Measurements from ENCODE around the gene HLA-DOB.
"Not testable (repeated sequence)": the region's sequence is repeated elsewhere in the genome, so short reads cannot be mapped to it uniquely, and the experiment has no call there.

HLA-DOB gene

GRCh38 chr6:32799740-32800139 lies 17.1 kb downstream of the HLA-DOB start:
- Histone ChIP-seq H3K4me1 (ENCODE audit: control insufficient read depth, low read depth, low read length) (peaks cover 3% of the 10 kb centered on the region), H3K36me3 (ENCODE audit: control insufficient read depth, low read depth, low read length) (no peaks in the 10 kb centered on the region), H3K4me3 (ENCODE audit: low read length) (no peak overlapping the region), H3K9me3 (ENCODE audit: control insufficient read depth, low read depth, low read length) (no peaks in the 10 kb centered on the region), H3K9ac (ENCODE audit: low read length) (no peak overlapping the region), H3K27ac (ENCODE audit: low read length) (no peak overlapping the region), H3K27me3 (ENCODE audit: control insufficient read depth, insufficient read depth, low read length) (no peaks in the 10 kb centered on the region)

GRCh38 chr6:32799168-32799567 lies 17.6 kb downstream of the HLA-DOB start:
- H3K9ac ChIP-seq (ENCODE audit: low read length): no peak overlapping the region
- H3K4me1 ChIP-seq (ENCODE audit: control insufficient read depth, low read depth, low read length): peaks cover 3% of the 10 kb centered on the region
- no peaks in the 10 kb centered on the region for H3K27me3 ChIP-seq (ENCODE audit: control insufficient read depth, insufficient read depth, low read length)

GRCh38 chr6:32796848-32797776 lies 19.7 kb downstream of the HLA-DOB start:
- Histone ChIP-seq H3K36me3 (ENCODE audit: control insufficient read depth, low read depth, low read length) (no peaks in the 10 kb centered on the region), H3K27ac (ENCODE audit: low read length) (no peak overlapping the region), H3K4me3 (ENCODE audit: low read length) (peak overlapping the region; percentile 52), H3K27me3 (ENCODE audit: control insufficient read depth, insufficient read depth, low read length) (no peaks in the 10 kb centered on the region), H3K4me1 (ENCODE audit: control insufficient read depth, low read depth, low read length) (peaks cover 3% of the 10 kb centered on the region), H3K9me3 (ENCODE audit: control insufficient read depth, low read depth, low read length) (no peaks in the 10 kb centered on the region), H3K9ac (ENCODE audit: low read length) (no peak overlapping the region)

More at GRCh38 chr6:32799168-32799567, 17.6 kb downstream of the HLA-DOB start:
- no peaks in the 10 kb centered on the region for H3K9me3 ChIP-seq (ENCODE audit: control insufficient read depth, low read depth, low read length)
- no peak overlapping the region for H3K27ac ChIP-seq (ENCODE audit: low read length)
- no peaks in the 10 kb centered on the region for H3K36me3 ChIP-seq (ENCODE audit: control insufficient read depth, low read depth, low read length)
- H3K4me3 ChIP-seq (ENCODE audit: low read length): no peak overlapping the region

- Histone ChIP-seq H3K27me3 (ENCODE audit: control insufficient read depth, insufficient read depth, low read length) (no peaks in the 10 kb centered on the region), H3K27ac (ENCODE audit: low read length) (no peak overlapping the region), H3K9ac (ENCODE audit: low read length) (no peak overlapping the region), H3K36me3 (ENCODE audit: control insufficient read depth, low read depth, low read length) (no peaks in the 10 kb centered on the region), H3K4me1 (ENCODE audit: control insufficient read depth, low read depth, low read length) (peaks cover 3% of the 10 kb centered on the region), H3K4me3 (ENCODE audit: low read length) (no peak overlapping the region), H3K9me3 (ENCODE audit: control insufficient read depth, low read depth, low read length) (no peaks in the 10 kb centered on the region)
Measured at GRCh38 chr6:32794510-32794909, 22.3 kb downstream of the HLA-DOB start.

GRCh38 chr6:32792901-32793435 lies 23.8 kb downstream of the HLA-DOB start:
- Histone ChIP-seq H3K9me3 (ENCODE audit: control insufficient read depth, low read depth, low read length) (no peaks in the 10 kb centered on the region), H3K27me3 (ENCODE audit: control insufficient read depth, insufficient read depth, low read length) (no peaks in the 10 kb centered on the region), H3K4me1 (ENCODE audit: control insufficient read depth, low read depth, low read length) (peaks cover 3% of the 10 kb centered on the region), H3K9ac (ENCODE audit: low read length) (no peak overlapping the region), H3K27ac (ENCODE audit: low read length) (no peak overlapping the region), H3K36me3 (ENCODE audit: control insufficient read depth, low read depth, low read length) (no peaks in the 10 kb centered on the region), H3K4me3 (ENCODE audit: low read length) (no peak overlapping the region)

- Histone ChIP-seq H3K9me3 (ENCODE audit: control insufficient read depth, low read depth, low read length) (no peaks in the 10 kb centered on the region), H3K36me3 (ENCODE audit: control insufficient read depth, low read depth, low read length) (no peaks in the 10 kb centered on the region), H3K4me1 (ENCODE audit: control insufficient read depth, low read depth, low read length) (no peaks in the 10 kb centered on the region), H3K9ac (ENCODE audit: low read length) (no peak overlapping the region), H3K27ac (ENCODE audit: low read length) (no peak overlapping the region), H3K27me3 (ENCODE audit: control insufficient read depth, insufficient read depth, low read length) (no peaks in the 10 kb centered on the region), H3K4me3 (ENCODE audit: low read length) (no peak overlapping the region)
Measured at GRCh38 chr6:32790306-32790705, 26.5 kb downstream of the HLA-DOB start.

- no peaks in the 10 kb centered on the region for H3K36me3 ChIP-seq (ENCODE audit: control insufficient read depth, low read depth, low read length)
- no peak overlapping the region for H3K9ac ChIP-seq (ENCODE audit: low read length)
- H3K27ac ChIP-seq (ENCODE audit: low read length): no peak overlapping the region
- no peaks in the 10 kb centered on the region for H3K4me1 ChIP-seq (ENCODE audit: control insufficient read depth, low read depth, low read length)
- H3K27me3 ChIP-seq (ENCODE audit: control insufficient read depth, insufficient read depth, low read length): no peaks in the 10 kb centered on the region
- H3K4me3 ChIP-seq (ENCODE audit: low read length): no peak overlapping the region
- no peaks in the 10 kb centered on the region for H3K9me3 ChIP-seq (ENCODE audit: control insufficient read depth, low read depth, low read length)
Measured at GRCh38 chr6:32785781-32786533, 30.8 kb downstream of the HLA-DOB start.

GRCh38 chr6:32782923-32783322 lies 33.9 kb downstream of the HLA-DOB start:
- not testable (repeated sequence) for H3K9ac ChIP-seq (ENCODE audit: low read length); H3K27me3 ChIP-seq (ENCODE audit: control insufficient read depth, insufficient read depth, low read length); H3K27ac ChIP-seq (ENCODE audit: low read length); H3K4me1 ChIP-seq (ENCODE audit: control insufficient read depth, low read depth, low read length); H3K9me3 ChIP-seq (ENCODE audit: control insufficient read depth, low read depth, low read length); H3K36me3 ChIP-seq (ENCODE audit: control insufficient read depth, low read depth, low read length); H3K4me3 ChIP-seq (ENCODE audit: low read length)

- H3K4me3 ChIP-seq (ENCODE audit: low read length): no peak overlapping the region
- H3K27me3 ChIP-seq (ENCODE audit: control insufficient read depth, insufficient read depth, low read length): no peaks in the 10 kb centered on the region
- H3K36me3 ChIP-seq (ENCODE audit: control insufficient read depth, low read depth, low read length): no peaks in the 10 kb centered on the region
- no peaks in the 10 kb centered on the region for H3K4me1 ChIP-seq (ENCODE audit: control insufficient read depth, low read depth, low read length)
- no peak overlapping the region for H3K27ac ChIP-seq (ENCODE audit: low read length)
- no peaks in the 10 kb centered on the region for H3K9me3 ChIP-seq (ENCODE audit: control insufficient read depth, low read depth, low read length)
- no peak overlapping the region for H3K9ac ChIP-seq (ENCODE audit: low read length)
Measured at GRCh38 chr6:32779036-32779435, 37.8 kb downstream of the HLA-DOB start.

- Histone ChIP-seq H3K4me3 (ENCODE audit: low read length) (no peak overlapping the region), H3K9ac (ENCODE audit: low read length) (no peak overlapping the region), H3K27me3 (ENCODE audit: control insufficient read depth, insufficient read depth, low read length) (no peaks in the 10 kb centered on the region), H3K4me1 (ENCODE audit: control insufficient read depth, low read depth, low read length) (no peaks in the 10 kb centered on the region), H3K36me3 (ENCODE audit: control insufficient read depth, low read depth, low read length) (no peaks in the 10 kb centered on the region), H3K27ac (ENCODE audit: low read length) (no peak overlapping the region), H3K9me3 (ENCODE audit: control insufficient read depth, low read depth, low read length) (no peaks in the 10 kb centered on the region)
Measured at GRCh38 chr6:32775071-32775470, 41.7 kb downstream of the HLA-DOB start.

GRCh38 chr6:32774426-32774825 lies 42.4 kb downstream of the HLA-DOB start:
- no peak overlapping the region for H3K4me3 ChIP-seq (ENCODE audit: low read length)
- no peaks in the 10 kb centered on the region for H3K36me3 ChIP-seq (ENCODE audit: control insufficient read depth, low read depth, low read length)
- no peak overlapping the region for H3K9ac ChIP-seq (ENCODE audit: low read length)
- H3K27me3 ChIP-seq (ENCODE audit: control insufficient read depth, insufficient read depth, low read length): no peaks in the 10 kb centered on the region
- H3K27ac ChIP-seq (ENCODE audit: low read length): no peak overlapping the region
- H3K9me3 ChIP-seq (ENCODE audit: control insufficient read depth, low read depth, low read length): no peaks in the 10 kb centered on the region
- no peaks in the 10 kb centered on the region for H3K4me1 ChIP-seq (ENCODE audit: control insufficient read depth, low read depth, low read length)

Measured in iPS-18a (cell line).